GM23338 (cell line): ENCODE results near the gene TSPOAP1. TPM values are rescaled to one million over a fixed set of nuclear protein-coding genes. Genes with fewer than 3 reads are reported as not detected.

ENCODE experiments used
- ATAC-seq: fragments of 200-7000 bp; cut with Tn5 transposase; 3 replicates; pipeline ENCODE4 v1.9.1; 2020
- DNase-seq: peaks from one replicate; pipeline ENCODE4 v3.0.0-alpha.2; 2015; ENCODE audit warnings: low spot score
- H2AFZ ChIP-seq: fragments of 200-600 bp; sonication (generic); 2 replicates; pipeline ENCODE4 v1.8.0; 2016; ENCODE audit warnings: antibody characterized with exemption, mild to moderate bottlenecking, moderate library complexity
- H3F3A ChIP-seq: fragments of 200-600 bp; sonication (generic); replicated peaks from 2 replicates; pipeline ENCODE4 v1.8.0; 2017; ENCODE audit warnings: antibody characterized with exemption, mixed run types, low read depth
- H3K27ac ChIP-seq: fragments of 200-600 bp; sonication (generic); 2 replicates; pipeline ENCODE4 v1.6.1; 2016; ENCODE audit warnings: low read depth
- H3K27me3 ChIP-seq: fragments of 200-600 bp; sonication (generic); 2 replicates; pipeline ENCODE4 v1.8.0; 2016; ENCODE audit warnings: mild to moderate bottlenecking, mixed run types, moderate library complexity; ENCODE audit not compliant: insufficient read depth
- H3K36me3 ChIP-seq: fragments of 200-600 bp; sonication (generic); 2 replicates; pipeline ENCODE4 v1.8.0; 2016; ENCODE audit warnings: mild to moderate bottlenecking; ENCODE audit not compliant: insufficient read depth
- H3K4me1 ChIP-seq: fragments of 200-600 bp; sonication (generic); 2 replicates; pipeline ENCODE4 v1.8.0; 2016; ENCODE audit warnings: mild to moderate bottlenecking, moderate library complexity; ENCODE audit not compliant: insufficient read depth
- H3K4me2 ChIP-seq: fragments of 200-600 bp; sonication (generic); 2 replicates; pipeline ENCODE4 v1.7.1; 2017; ENCODE audit warnings: mixed run types
- H3K4me3 ChIP-seq: fragments of 200-600 bp; sonication (generic); 2 replicates; pipeline ENCODE4 v1.6.1; 2016; ENCODE audit warnings: mixed run types
- H3K79me2 ChIP-seq: fragments of 200-600 bp; sonication (generic); replicated peaks from 2 replicates; pipeline ENCODE4 v1.8.0; 2017; ENCODE audit warnings: mild to moderate bottlenecking; ENCODE audit not compliant: insufficient read depth
- H3K9me2 ChIP-seq: fragments of 200-600 bp; sonication (generic); 2 replicates; pipeline ENCODE4 v1.8.0; 2017; ENCODE audit not compliant: insufficient read depth
- H4K20me1 ChIP-seq: fragments of 200-600 bp; sonication (generic); replicated peaks from 2 replicates; pipeline ENCODE4 v1.8.0; 2017; ENCODE audit warnings: mild to moderate bottlenecking; ENCODE audit not compliant: insufficient read depth
- H3K27ac Mint-ChIP-seq: 2 replicates; pipeline ENCODE4 v1.8.0; 2020; ENCODE audit warnings: inconsistent platforms, mild to moderate bottlenecking, moderate library complexity, mixed read lengths
- H3K27me3 Mint-ChIP-seq: 3 replicates; pipeline ENCODE4 v1.8.0; 2022; ENCODE audit warnings: low read depth, mild to moderate bottlenecking, moderate library complexity, mixed read lengths, inconsistent platforms; ENCODE audit not compliant: insufficient read depth, poor library complexity
- H3K36me3 Mint-ChIP-seq: 3 replicates; pipeline ENCODE4 v1.8.0; 2021; ENCODE audit warnings: low read depth, mild to moderate bottlenecking, inconsistent platforms, moderate library complexity, mixed read lengths
- H3K4me1 Mint-ChIP-seq: 3 replicates; pipeline ENCODE4 v1.8.0; 2020; ENCODE audit warnings: mild to moderate bottlenecking, inconsistent platforms, mixed read lengths
- H3K4me3 Mint-ChIP-seq: 3 replicates; pipeline ENCODE4 v1.8.0; 2021; ENCODE audit warnings: moderate library complexity, mild to moderate bottlenecking, inconsistent platforms, mixed read lengths
- H3K9me3 Mint-ChIP-seq: 3 replicates; pipeline ENCODE4 v1.8.0; 2020; ENCODE audit warnings: moderate library complexity, mild to moderate bottlenecking, inconsistent platforms, mixed read lengths
- CREB1 ChIP-seq: fragments of 250-450 bp; sonication (Bioruptor Pico); IDR thresholded peaks from 2 replicates; pipeline ENCODE4 v1.5.0; 2020; ENCODE audit warnings: low read depth, mild to moderate bottlenecking, moderate library complexity
- CTCF ChIP-seq, 2 experiments: fragments of 200-600 bp in 1 of 2; sonication (generic) in 1 of 2; conservative IDR thresholded peaks; 2 replicates each; pipeline versions ENCODE4 v1.5.1 to v1.6.1; 2016 to 2017; ENCODE audit warnings: antibody characterized with exemption in 2 of 2, low read depth in 2 of 2, mild to moderate bottlenecking in 2 of 2, moderate library complexity in 1 of 2
- ETS1 ChIP-seq: IDR thresholded peaks from 2 replicates; pipeline ENCODE4 v1.6.1; 2016; ENCODE audit warnings: antibody characterized with exemption
- EZH2phosphoT487 ChIP-seq: fragments of 200-600 bp; sonication (generic); IDR thresholded peaks from one replicate; pipeline ENCODE4 v1.8.1; 2018; ENCODE audit warnings: antibody characterized with exemption; ENCODE audit not compliant: unreplicated experiment
- JUNB ChIP-seq: IDR thresholded peaks from one replicate; pipeline ENCODE4 v1.6.1; 2016; ENCODE audit warnings: antibody characterized with exemption; ENCODE audit not compliant: unreplicated experiment
- REST ChIP-seq: IDR thresholded peaks from one replicate; pipeline ENCODE4 v1.6.1; 2018; ENCODE audit warnings: antibody characterized with exemption; ENCODE audit not compliant: unreplicated experiment
- ZNF114 ChIP-seq: fragments of 250-450 bp; sonication (Bioruptor Pico); IDR thresholded peaks from 2 replicates; pipeline ENCODE4 v1.5.0; 2020; ENCODE audit warnings: mild to moderate bottlenecking, moderate library complexity
- ZNF331 ChIP-seq: fragments of 250-450 bp; sonication (Bioruptor Pico); IDR thresholded peaks from 2 replicates; pipeline ENCODE4 v1.5.0; 2020; ENCODE audit warnings: low read depth, mild to moderate bottlenecking, moderate library complexity
- ZNF462 ChIP-seq: fragments of 250-450 bp; sonication (Bioruptor Pico); IDR thresholded peaks from 2 replicates; pipeline ENCODE4 v1.5.0; 2020; ENCODE audit warnings: mild to moderate bottlenecking, moderate library complexity
- polyA plus RNA-seq: library from polyadenylated mRNA; unstranded; fragments of >200 nt; fragmentation: Nextera tagmentation; extraction: Ambion mirVana; gene quantifications from 2 replicates; pipeline ENCODE4 v1.2.1, GENCODE V29; 2016
- total RNA-seq: library from RNA; depleted of rRNA; stranded (reverse); fragments of >200 nt; shearing (Covaris generic); gene quantifications from 2 replicates; pipeline ENCODE4 v1.2.3, GENCODE V29; 2014

TSPOAP1 gene
- total and polyA plus RNA-seq, 2 experiments from 2014 or later = 7.3 to 11.8 TPM

GRCh38 chr17:58334256-58334655 is 5.7 kb upstream of the TSPOAP1 start (continued):
- TF ChIP-seq ETS1 (no peak), REST (no peak)

GRCh38 chr17:58333736-58334207 is 5.2 kb upstream of the TSPOAP1 start:
- peaks cover 25% of the 10 kb centered on the region for H3K27me3 Mint-ChIP-seq
- no peaks in the 10 kb centered on the region for H3K36me3 Mint-ChIP-seq
- DNase-seq = no peak
- Histone ChIP-seq H3K4me1 (peaks cover 44% of the 10 kb centered on the region), H3F3A (0 out of 2 replicates have a peak, but pooled peaks cover 3% of the 10 kb centered on the region), H3K27ac (no peak overlapping the region), H4K20me1 (no peaks in the 10 kb centered on the region), H3K36me3 (no peaks in the 10 kb centered on the region), H3K79me2 (no peaks in the 10 kb centered on the region), H2AFZ (no peak overlapping the region), H3K9me2 (0 out of 2 replicates have a peak, but pooled peaks cover 8% of the 10 kb centered on the region), H3K27me3 (no peaks in the 10 kb centered on the region), H3K4me2 (no peak overlapping the region), H3K4me3 (no peak overlapping the region)
- H3K4me3 Mint-ChIP-seq = no peak overlapping the region
- H3K27ac Mint-ChIP-seq = no peak overlapping the region
- peaks cover 67% of the 10 kb centered on the region for H3K4me1 Mint-ChIP-seq
- no peaks in the 10 kb centered on the region for H3K9me3 Mint-ChIP-seq
- no peak for ATAC-seq
- TF ChIP-seq ZNF114 (no peak), ZNF331 (CRISPR knock-in tag) (no peak), ZNF462 (CRISPR knock-in tag) (no peak), EZH2phosphoT487 (no peak), ETS1 (no peak), JUNB (no peak), CTCF (conservative IDR thresholded peaks at IDR 0.05; ENCODE audit: low read depth in 2 of 2) (no peak), CREB1 (no peak)
